ENCODE data around the gene SCAMP3.
"Not testable (repeated sequence)": the region's sequence is repeated elsewhere in the genome, so short reads cannot be mapped to it uniquely, and the experiment has no call there.

SCAMP3 gene

GRCh38 chr1:155241841-155242264 lies 20.3 kb downstream of the SCAMP3 start:
- peak overlapping the region; percentile 76 for H3K4me3 ChIP-seq (ENCODE audit: low read length, poor library complexity, severe bottlenecking)
- H3K36me3 ChIP-seq (ENCODE audit: insufficient read depth, low read length): no peaks in the 10 kb centered on the region
- peaks cover 29% of the 10 kb centered on the region for H3K4me1 ChIP-seq (ENCODE audit: insufficient read depth, low read length, poor library complexity, severe bottlenecking)
- no peaks in the 10 kb centered on the region for H3K9me2 ChIP-seq (replicated peaks; ENCODE audit: low read depth, low read length)
- no peaks in the 10 kb centered on the region for H4K20me1 ChIP-seq (ENCODE audit: insufficient read depth, low read length, poor library complexity, severe bottlenecking)
- H3F3A ChIP-seq (ENCODE audit: low read depth): 0 out of 2 replicates have a peak, but pooled peaks cover 4% of the 10 kb centered on the region
- TF ChIP-seq EZH2phosphoT487 (IDR thresholded peaks at IDR 0.05; ENCODE audit: borderline replicate concordance) (no peak), CTCF (conservative IDR thresholded peaks at IDR 0.05; ENCODE audit: low read length) (no peak)
- peak overlapping the region; percentile 29 for H3K9ac ChIP-seq (ENCODE audit: low read depth, low read length, poor library complexity, severe bottlenecking)
- peak overlapping the region; percentile 90 for H3K4me2 ChIP-seq (ENCODE audit: low read depth, low read length, poor library complexity, severe bottlenecking)
- peaks cover 24% of the 10 kb centered on the region for H3K79me2 ChIP-seq (ENCODE audit: insufficient read depth, low read length)
- no peak overlapping the region for H2AFZ ChIP-seq (ENCODE audit: low read length)
- H3K9me3 ChIP-seq (ENCODE audit: insufficient read depth, low read depth, low read length): no peaks in the 10 kb centered on the region
- H3K27me3 ChIP-seq (ENCODE audit: insufficient read depth, low read length, poor library complexity, severe bottlenecking): no peaks in the 10 kb centered on the region

GRCh38 chr1:155241069-155241679 lies 21.0 kb downstream of the SCAMP3 start:
- Histone ChIP-seq H3K4me3 (ENCODE audit: low read length, poor library complexity, severe bottlenecking) (peak overlapping the region; percentile 76), H3K79me2 (ENCODE audit: insufficient read depth, low read length) (peaks cover 24% of the 10 kb centered on the region), H3K9me3 (ENCODE audit: insufficient read depth, low read depth, low read length) (no peaks in the 10 kb centered on the region), H3K4me2 (ENCODE audit: low read depth, low read length, poor library complexity, severe bottlenecking) (peak overlapping the region; percentile 90), H3K27me3 (ENCODE audit: insufficient read depth, low read length, poor library complexity, severe bottlenecking) (no peaks in the 10 kb centered on the region), H2AFZ (ENCODE audit: low read length) (no peak overlapping the region), H3K9ac (ENCODE audit: low read depth, low read length, poor library complexity, severe bottlenecking) (peak overlapping the region; percentile 56), H4K20me1 (ENCODE audit: insufficient read depth, low read length, poor library complexity, severe bottlenecking) (no peaks in the 10 kb centered on the region), H3K9me2 (replicated peaks; ENCODE audit: low read depth, low read length) (no peaks in the 10 kb centered on the region), H3K36me3 (ENCODE audit: insufficient read depth, low read length) (no peaks in the 10 kb centered on the region), H3K4me1 (ENCODE audit: insufficient read depth, low read length, poor library complexity, severe bottlenecking) (peaks cover 29% of the 10 kb centered on the region), H3F3A (ENCODE audit: low read depth) (0 out of 2 replicates have a peak, but pooled peaks cover 4% of the 10 kb centered on the region)
- no peak for TF ChIP-seq CTCF (conservative IDR thresholded peaks at IDR 0.05; ENCODE audit: low read length)
- no peak for TF ChIP-seq EZH2phosphoT487 (IDR thresholded peaks at IDR 0.05; ENCODE audit: borderline replicate concordance)

- H3K4me3 ChIP-seq (ENCODE audit: low read length, poor library complexity, severe bottlenecking): no peak overlapping the region
- no peaks in the 10 kb centered on the region for H3K27me3 ChIP-seq (ENCODE audit: insufficient read depth, low read length, poor library complexity, severe bottlenecking)
- H3K4me1 ChIP-seq (ENCODE audit: insufficient read depth, low read length, poor library complexity, severe bottlenecking): peaks cover 6% of the 10 kb centered on the region
- H2AFZ ChIP-seq (ENCODE audit: low read length): no peak overlapping the region
- H3K9me2 ChIP-seq (replicated peaks; ENCODE audit: low read depth, low read length): no peaks in the 10 kb centered on the region
- no peaks in the 10 kb centered on the region for H4K20me1 ChIP-seq (ENCODE audit: insufficient read depth, low read length, poor library complexity, severe bottlenecking)
- H3K4me2 ChIP-seq (ENCODE audit: low read depth, low read length, poor library complexity, severe bottlenecking): no peak overlapping the region
- H3K9me3 ChIP-seq (ENCODE audit: insufficient read depth, low read depth, low read length): no peaks in the 10 kb centered on the region
- no peaks in the 10 kb centered on the region for H3F3A ChIP-seq (ENCODE audit: low read depth)
- H3K9ac ChIP-seq (ENCODE audit: low read depth, low read length, poor library complexity, severe bottlenecking): no peak overlapping the region
- TF ChIP-seq CTCF (conservative IDR thresholded peaks at IDR 0.05; ENCODE audit: low read length): no peak
- no peak for TF ChIP-seq EZH2phosphoT487 (IDR thresholded peaks at IDR 0.05; ENCODE audit: borderline replicate concordance)
- H3K79me2 ChIP-seq (ENCODE audit: insufficient read depth, low read length): no peaks in the 10 kb centered on the region
- no peaks in the 10 kb centered on the region for H3K36me3 ChIP-seq (ENCODE audit: insufficient read depth, low read length)
Observed at GRCh38 chr1:155236451-155236850, 25.7 kb downstream of the SCAMP3 start.

- not testable (repeated sequence) for H3K27me3 ChIP-seq (ENCODE audit: insufficient read depth, low read length, poor library complexity, severe bottlenecking); H3K9me3 ChIP-seq (ENCODE audit: insufficient read depth, low read depth, low read length); H3K9me2 ChIP-seq (replicated peaks; ENCODE audit: low read depth, low read length); H3K79me2 ChIP-seq (ENCODE audit: insufficient read depth, low read length); H2AFZ ChIP-seq (ENCODE audit: low read length); H3K9ac ChIP-seq (ENCODE audit: low read depth, low read length, poor library complexity, severe bottlenecking); H3K4me3 ChIP-seq (ENCODE audit: low read length, poor library complexity, severe bottlenecking); H3K36me3 ChIP-seq (ENCODE audit: insufficient read depth, low read length); H4K20me1 ChIP-seq (ENCODE audit: insufficient read depth, low read length, poor library complexity, severe bottlenecking); H3K4me2 ChIP-seq (ENCODE audit: low read depth, low read length, poor library complexity, severe bottlenecking); H3F3A ChIP-seq (ENCODE audit: low read depth); H3K4me1 ChIP-seq (ENCODE audit: insufficient read depth, low read length, poor library complexity, severe bottlenecking)
Observed at GRCh38 chr1:155235375-155235774, 26.8 kb downstream of the SCAMP3 start.

- H3K79me2 ChIP-seq (ENCODE audit: insufficient read depth, low read length); H2AFZ ChIP-seq (ENCODE audit: low read length); H3K4me3 ChIP-seq (ENCODE audit: low read length, poor library complexity, severe bottlenecking); H3K36me3 ChIP-seq (ENCODE audit: insufficient read depth, low read length); H3K9me2 ChIP-seq (replicated peaks; ENCODE audit: low read depth, low read length); H3K9me3 ChIP-seq (ENCODE audit: insufficient read depth, low read depth, low read length); H3K27me3 ChIP-seq (ENCODE audit: insufficient read depth, low read length, poor library complexity, severe bottlenecking); H3K4me1 ChIP-seq (ENCODE audit: insufficient read depth, low read length, poor library complexity, severe bottlenecking); H3K4me2 ChIP-seq (ENCODE audit: low read depth, low read length, poor library complexity, severe bottlenecking); H3F3A ChIP-seq (ENCODE audit: low read depth); H3K9ac ChIP-seq (ENCODE audit: low read depth, low read length, poor library complexity, severe bottlenecking); H4K20me1 ChIP-seq (ENCODE audit: insufficient read depth, low read length, poor library complexity, severe bottlenecking): not testable (repeated sequence)
Observed at GRCh38 chr1:155233502-155233901, 28.7 kb downstream of the SCAMP3 start.

Measured in Loucy (cell line).